ENCODE results near the gene WRAP53. TPM values are rescaled to one million over a fixed set of nuclear protein-coding genes. Genes with fewer than 3 reads are reported as not detected.

The WRAP53 gene
- polyA plus RNA-seq, 1 of the 3 experiments (the other 2 are of a cell fraction), result 8.6 TPM

DNA sequence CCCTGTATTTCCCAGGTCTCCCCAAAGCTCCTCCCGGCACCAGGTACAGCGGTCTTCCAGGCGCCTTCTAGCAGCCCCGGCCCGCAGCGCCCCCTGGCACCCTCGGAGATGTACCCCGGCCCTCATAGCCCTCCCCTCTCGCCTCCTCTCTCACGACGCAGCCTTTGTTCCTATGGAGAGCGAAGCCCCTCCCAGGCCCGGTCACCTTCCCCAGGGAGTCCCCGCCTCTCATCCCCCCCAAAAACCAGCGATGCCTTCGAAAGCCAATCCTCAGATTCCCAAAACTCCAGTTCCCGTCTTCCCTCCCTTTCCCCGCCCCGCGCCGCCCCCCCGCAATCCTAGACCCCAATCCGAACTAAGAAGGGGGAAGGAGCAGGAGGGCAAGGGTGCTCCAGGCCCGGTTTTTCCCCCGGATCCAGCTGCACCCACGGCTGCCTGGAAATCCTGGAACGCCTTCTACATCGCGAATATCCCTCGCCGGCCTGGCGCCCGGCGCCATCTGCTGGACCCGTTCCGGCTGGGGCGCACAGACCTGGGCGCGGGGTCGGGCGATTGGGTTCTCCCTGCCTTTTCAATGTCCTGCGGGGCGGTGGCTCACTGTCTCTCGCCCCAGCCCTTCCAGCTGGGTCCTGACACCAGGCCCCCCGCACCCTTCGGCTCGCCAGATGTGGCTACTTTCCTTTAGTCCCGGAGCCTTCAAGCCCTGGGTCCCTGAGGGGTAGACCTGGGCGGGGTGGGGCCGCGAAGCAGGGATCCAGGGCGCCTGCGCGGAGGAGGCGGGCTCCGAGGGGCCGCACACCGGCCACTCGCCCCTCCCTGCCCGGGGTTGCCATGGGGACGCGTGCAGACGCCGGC lies 28.9 kb downstream of the WRAP53 start, which contains the start of gene DNAH2 (continued):
- TF ChIP-seq RCOR1 (IDR thresholded peaks at IDR 0.05; ENCODE audit: low read length) (peak; percentile 50), EP300 (IDR thresholded peaks at IDR 0.05; ENCODE audit: borderline replicate concordance in 1 of 2, low read depth in 1 of 2, low read length in 1 of 2) (peak; percentile 7 to 42; a peak in 1 of 4 replicates), GABPA (IDR thresholded peaks at IDR 0.05; ENCODE audit: low read depth) (no peak; the same call in 1 of the 2 replicates), CHD2 (IDR thresholded peaks at IDR 0.05; ENCODE audit: low read length, partially characterized antibody) (peak; percentile 65), SIN3A (IDR thresholded peaks at IDR 0.05; ENCODE audit: borderline replicate concordance, low read depth, low read length) (no peak), TAF1 (IDR thresholded peaks at IDR 0.05; ENCODE audit: borderline replicate concordance, low read depth, low read length) (no peak; the same call in 1 of the 2 replicates), NRF1 (IDR thresholded peaks at IDR 0.05; ENCODE audit: low read depth, low read length) (peak; percentile 77), RAD21 (IDR thresholded peaks at IDR 0.05; ENCODE audit: low read length) (peak; percentile 45), FOSL2 (IDR thresholded peaks at IDR 0.05; ENCODE audit: borderline replicate concordance, low read depth) (no peak), MEF2A (IDR thresholded peaks at IDR 0.05; ENCODE audit: borderline replicate concordance, low read depth) (no peak), EZH2phosphoT487 (IDR thresholded peaks at IDR 0.05; ENCODE audit: borderline replicate concordance, low read depth) (no peak), MXI1 (IDR thresholded peaks at IDR 0.05; ENCODE audit: low read depth, low read length) (peak; percentile 53), JUND (IDR thresholded peaks at IDR 0.05) (peak; percentile 98), TEAD4 (IDR thresholded peaks at IDR 0.05; ENCODE audit: borderline replicate concordance, insufficient read depth) (0 out of 2 replicates have a peak, but pooled peaks have one; percentile 36), YY1 (IDR thresholded peaks at IDR 0.05; ENCODE audit: low read depth) (peak; percentile 84), ELF1 (IDR thresholded peaks at IDR 0.05) (0 out of 2 replicates have a peak, but pooled peaks have one; percentile 38), RFX5 (IDR thresholded peaks at IDR 0.05; ENCODE audit: low read length) (peak; percentile 66)
- TF ChIP-seq, protein P1, sequence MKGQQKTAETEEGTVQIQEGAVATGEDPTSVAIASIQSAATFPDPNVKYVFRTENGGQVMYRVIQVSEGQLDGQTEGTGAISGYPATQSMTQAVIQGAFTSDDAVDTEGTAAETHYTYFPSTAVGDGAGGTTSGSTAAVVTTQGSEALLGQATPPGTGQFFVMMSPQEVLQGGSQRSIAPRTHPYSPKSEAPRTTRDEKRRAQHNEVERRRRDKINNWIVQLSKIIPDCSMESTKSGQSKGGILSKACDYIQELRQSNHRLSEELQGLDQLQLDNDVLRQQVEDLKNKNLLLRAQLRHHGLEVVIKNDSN (IDR thresholded peaks at IDR 0.05; ENCODE audit: borderline replicate concordance, low read depth), result no peak
- TF ChIP-seq, protein P2, sequence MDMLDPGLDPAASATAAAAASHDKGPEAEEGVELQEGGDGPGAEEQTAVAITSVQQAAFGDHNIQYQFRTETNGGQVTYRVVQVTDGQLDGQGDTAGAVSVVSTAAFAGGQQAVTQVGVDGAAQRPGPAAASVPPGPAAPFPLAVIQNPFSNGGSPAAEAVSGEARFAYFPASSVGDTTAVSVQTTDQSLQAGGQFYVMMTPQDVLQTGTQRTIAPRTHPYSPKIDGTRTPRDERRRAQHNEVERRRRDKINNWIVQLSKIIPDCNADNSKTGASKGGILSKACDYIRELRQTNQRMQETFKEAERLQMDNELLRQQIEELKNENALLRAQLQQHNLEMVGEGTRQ (IDR thresholded peaks at IDR 0.05; ENCODE audit: borderline replicate concordance, low read depth, low read length), result no peak
- TF ChIP-seq, protein P3, sequence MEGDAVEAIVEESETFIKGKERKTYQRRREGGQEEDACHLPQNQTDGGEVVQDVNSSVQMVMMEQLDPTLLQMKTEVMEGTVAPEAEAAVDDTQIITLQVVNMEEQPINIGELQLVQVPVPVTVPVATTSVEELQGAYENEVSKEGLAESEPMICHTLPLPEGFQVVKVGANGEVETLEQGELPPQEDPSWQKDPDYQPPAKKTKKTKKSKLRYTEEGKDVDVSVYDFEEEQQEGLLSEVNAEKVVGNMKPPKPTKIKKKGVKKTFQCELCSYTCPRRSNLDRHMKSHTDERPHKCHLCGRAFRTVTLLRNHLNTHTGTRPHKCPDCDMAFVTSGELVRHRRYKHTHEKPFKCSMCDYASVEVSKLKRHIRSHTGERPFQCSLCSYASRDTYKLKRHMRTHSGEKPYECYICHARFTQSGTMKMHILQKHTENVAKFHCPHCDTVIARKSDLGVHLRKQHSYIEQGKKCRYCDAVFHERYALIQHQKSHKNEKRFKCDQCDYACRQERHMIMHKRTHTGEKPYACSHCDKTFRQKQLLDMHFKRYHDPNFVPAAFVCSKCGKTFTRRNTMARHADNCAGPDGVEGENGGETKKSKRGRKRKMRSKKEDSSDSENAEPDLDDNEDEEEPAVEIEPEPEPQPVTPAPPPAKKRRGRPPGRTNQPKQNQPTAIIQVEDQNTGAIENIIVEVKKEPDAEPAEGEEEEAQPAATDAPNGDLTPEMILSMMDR (IDR thresholded peaks at IDR 0.05), result peak; percentile 58
